Small intestine (tissue), 7 donors: ENCODE measurements around the gene GPATCH2. TPM values are rescaled to one million over a fixed set of nuclear protein-coding genes. Genes with fewer than 3 reads are reported as not detected.
"Not testable (repeated sequence)": the region's sequence is repeated elsewhere in the genome, so short reads cannot be mapped to it uniquely, and the experiment has no call there.

Experiments
- DNase-seq, 2 donors: peaks; one replicate each; pipeline versions ENCODE4 v3.0.0 to v3.0.0-alpha.2; 2013
- FAIRE-seq: peaks from 2 replicates; lab custom pipeline; 2012; peaks lifted over from hg19 to GRCh38; lab: Jason Lieb, UNC
- H3K27ac ChIP-seq, 3 donors: one replicate each; pipeline ENCODE4 v1.5.1; 2013; ENCODE audit warnings: low read length in 2 of 3, mild to moderate bottlenecking in 2 of 3, control low read depth in 1 of 3, inconsistent platforms in 1 of 3, low read depth in 1 of 3, moderate library complexity in 1 of 3
- H3K27me3 ChIP-seq, 3 donors: one replicate each; pipeline ENCODE4 v1.6.1; 2013; ENCODE audit warnings: low read length in 3 of 3, inconsistent platforms in 1 of 3; ENCODE audit not compliant: control insufficient read depth in 3 of 3, insufficient read depth in 3 of 3
- H3K36me3 ChIP-seq, 3 donors: one replicate each; pipeline ENCODE4 v1.6.1; 2013; ENCODE audit warnings: low read length in 3 of 3, inconsistent platforms in 1 of 3, low read depth in 1 of 3, mild to moderate bottlenecking in 1 of 3, moderate library complexity in 1 of 3; ENCODE audit not compliant: control insufficient read depth in 3 of 3, insufficient read depth in 2 of 3
- H3K4me1 ChIP-seq, 3 donors: one replicate each; pipeline ENCODE4 v1.6.1; 2013; ENCODE audit warnings: low read length in 2 of 3, inconsistent platforms in 1 of 3, low read depth in 1 of 3, mild to moderate bottlenecking in 1 of 3, moderate library complexity in 1 of 3; ENCODE audit not compliant: control insufficient read depth in 3 of 3, insufficient read depth in 2 of 3
- H3K4me3 ChIP-seq, 3 donors: one replicate each; pipeline ENCODE4 v1.5.1; 2013; ENCODE audit warnings: low read length in 3 of 3, control low read depth in 1 of 3, inconsistent platforms in 1 of 3, low read depth in 1 of 3, mild to moderate bottlenecking in 1 of 3, moderate library complexity in 1 of 3
- H3K9me3 ChIP-seq, 2 donors: one replicate each; pipeline ENCODE4 v1.6.1; 2013; ENCODE audit warnings: low read depth in 1 of 2, low read length in 1 of 2; ENCODE audit not compliant: control insufficient read depth in 2 of 2, insufficient read depth in 1 of 2
- WGBS, 3 donors: extraction: QIAGEN DNeasy Blood & Tissue Kit; methylation state at CpG; one replicate each; pipeline ENCODE4 v1.1.7; 2013; 5-methylcytosine and 5-hydroxymethylcytosine counted together
- polyA plus RNA-seq, 4 donors: library from polyadenylated mRNA; stranded (reverse) in 3 of 4; unstranded in 1 of 4; fragments of 200-250 nt in 3 of 4; fragments of 120-200 nt in 1 of 4; gene quantifications; one replicate each; pipeline versions ENCODE4 v1.2.1 to v1.2.3, GENCODE V29; 2013
- donor health status: healthy with polysubstance abuse.
- donor health status: control.
- donor health status: control.
- donor health status: Bipolar disorder and iron deficiency.
- donor health status: healthy.

GPATCH2 gene
- polyA plus RNA-seq, 4 donors: 2.7 to 21.9 (median 5.6) TPM

DNA sequence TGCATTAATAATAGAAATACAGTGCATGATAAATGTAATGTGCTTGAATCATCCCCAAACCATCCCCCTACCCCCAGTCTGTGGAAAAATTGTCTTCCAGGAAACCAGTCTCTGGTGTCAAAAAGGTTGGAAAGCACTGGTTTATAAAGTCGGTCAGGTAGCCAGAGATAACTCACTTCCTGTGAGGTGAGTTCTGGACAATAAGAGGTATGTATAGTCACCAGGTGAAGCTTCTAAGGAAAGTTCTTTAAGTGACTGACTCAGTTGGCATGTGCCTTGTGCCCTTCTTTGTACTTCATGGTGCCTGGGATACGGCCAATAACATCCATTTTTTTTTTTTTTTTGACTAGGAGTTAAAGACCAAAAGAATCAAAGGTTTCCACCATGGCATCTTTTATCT is 103.7 kb downstream of the GPATCH2 start:
- FAIRE-seq: no peak
- Histone ChIP-seq H3K27me3 (no peaks in the 10 kb centered on the region), H3K27ac (no peak overlapping the region), H3K9me3 (peaks cover 0 to 6% of the 10 kb centered on the region in 2 donors), H3K4me1 (no peaks in the 10 kb centered on the region), H3K36me3 (no peaks in the 10 kb centered on the region), H3K4me3 (no peak overlapping the region)
- 95 to 97% (median 97%) methylated on average over 2 of the region's 2 CpGs for WGBS, 3 donors
- DNase-seq: no peak

DNA sequence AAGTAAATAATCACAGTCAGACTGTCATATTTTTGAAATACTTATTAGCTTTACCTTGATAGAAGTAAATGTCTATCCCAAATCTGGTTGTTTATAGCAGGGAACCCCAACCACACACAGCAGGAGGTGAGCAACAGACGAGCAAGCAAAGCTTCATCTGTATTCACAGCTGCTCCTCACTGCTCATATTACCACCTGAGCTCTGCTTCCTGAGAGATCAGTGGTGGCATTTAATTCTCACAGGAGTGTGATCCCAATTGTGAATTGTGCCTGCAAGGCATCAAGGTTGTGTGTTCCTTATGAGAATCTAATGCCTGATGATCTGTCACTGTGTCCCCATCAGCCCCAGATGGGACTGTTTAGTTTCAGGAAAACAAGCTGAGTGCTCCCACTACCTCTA is 104.3 kb downstream of the GPATCH2 start:
- no peak overlapping the region for H3K4me3 ChIP-seq
- H3K4me1 ChIP-seq: no peaks in the 10 kb centered on the region
- H3K27me3 ChIP-seq: no peaks in the 10 kb centered on the region
- H3K36me3 ChIP-seq: no peaks in the 10 kb centered on the region
- peaks cover 0 to 6% of the 10 kb centered on the region in 2 donors for H3K9me3 ChIP-seq
- WGBS, 3 donors: 93 to 96% (median 95%) methylated on average over 1 of the region's 1 CpG
- no peak overlapping the region for H3K27ac ChIP-seq
- DNase-seq (no peak), FAIRE-seq (no peak)

DNA sequence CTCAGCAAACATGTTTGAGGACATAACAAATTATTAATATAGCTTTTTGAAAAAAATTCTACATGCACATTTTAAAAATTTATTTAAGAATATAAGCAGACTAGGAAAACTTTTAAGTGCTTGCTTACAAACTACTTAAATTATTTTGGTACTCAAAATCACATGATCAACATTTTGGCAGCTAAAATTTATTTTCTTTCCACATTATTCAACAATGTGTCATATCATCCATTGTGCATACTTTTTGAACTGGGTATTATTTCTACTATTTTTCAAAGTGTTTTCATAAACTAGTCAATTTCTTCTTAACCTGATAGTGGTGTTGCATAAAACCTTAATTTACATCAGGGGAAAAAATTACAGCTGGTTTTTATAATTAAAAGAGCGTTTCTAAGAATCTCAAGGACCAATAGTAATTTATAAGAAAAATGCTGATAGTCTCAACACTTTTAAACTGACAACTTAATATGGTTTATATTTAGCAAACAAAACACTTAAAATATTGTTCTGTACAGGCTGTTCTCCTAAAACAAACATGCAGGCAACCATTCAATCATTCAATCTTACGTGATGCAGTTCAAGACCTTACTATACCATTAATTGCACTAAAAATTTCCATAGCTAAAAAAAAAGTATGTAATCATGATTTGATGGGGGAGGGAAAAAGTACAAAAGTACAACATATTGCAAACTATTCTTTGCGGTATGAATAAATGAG is 105.0 kb downstream of the GPATCH2 start:
- DNase-seq (no peak), FAIRE-seq (no peak)
- no peaks in the 10 kb centered on the region for H3K27me3 ChIP-seq
- 79 to 91% (median 89%) methylated on average over 3 of the region's 3 CpGs for WGBS, 3 donors
- H3K4me3 ChIP-seq: no peak overlapping the region
- peaks cover 0 to 6% of the 10 kb centered on the region in 2 donors for H3K9me3 ChIP-seq
- no peak overlapping the region for H3K27ac ChIP-seq
- no peaks in the 10 kb centered on the region for H3K36me3 ChIP-seq
- H3K4me1 ChIP-seq: no peaks in the 10 kb centered on the region

DNA sequence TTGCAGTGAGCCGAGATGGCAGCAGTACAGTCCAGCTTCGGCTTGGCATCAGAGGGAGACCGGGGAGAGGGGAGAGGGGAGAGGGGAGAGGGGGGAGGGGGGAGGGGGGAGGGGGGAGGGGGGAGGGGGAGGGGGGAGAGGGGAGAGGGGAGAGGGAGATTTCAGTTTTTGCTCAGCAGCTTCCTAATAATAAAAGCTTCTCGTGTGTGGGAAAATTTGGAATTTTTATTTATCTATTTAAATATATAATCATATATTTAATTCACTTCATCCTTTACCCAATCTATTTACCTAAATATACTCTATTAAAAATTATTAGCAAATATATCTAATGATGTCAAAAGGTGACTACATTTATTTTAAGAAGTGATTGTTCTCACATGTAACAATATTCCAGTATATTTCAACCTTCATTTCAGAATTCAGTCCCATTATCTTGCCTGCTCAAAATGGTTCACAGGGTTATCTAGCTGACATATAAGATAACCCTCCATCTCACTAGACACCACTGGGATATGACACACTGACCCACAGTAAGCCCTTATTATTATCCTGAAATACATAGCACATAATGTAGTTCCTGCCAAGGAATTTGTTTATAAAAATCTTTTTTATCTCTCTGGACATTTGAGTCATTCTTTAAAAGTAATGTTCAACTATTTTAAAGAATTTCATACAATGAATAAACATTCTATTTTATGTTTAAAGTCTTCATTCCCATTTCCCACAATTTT is 105.9 kb downstream of the GPATCH2 start:
- Histone ChIP-seq H3K27me3 (no peaks in the 10 kb centered on the region), H3K27ac (no peak overlapping the region), H3K36me3 (no peaks in the 10 kb centered on the region), H3K4me1 (no peaks in the 10 kb centered on the region), H3K9me3 (peaks cover 0 to 6% of the 10 kb centered on the region in 2 donors), H3K4me3 (no peak overlapping the region)
- FAIRE-seq (no peak), DNase-seq (no peak)
- 95 to 100% (median 95%) methylated on average over 1 to 3 of the region's 4 CpGs for WGBS, 3 donors

DNA sequence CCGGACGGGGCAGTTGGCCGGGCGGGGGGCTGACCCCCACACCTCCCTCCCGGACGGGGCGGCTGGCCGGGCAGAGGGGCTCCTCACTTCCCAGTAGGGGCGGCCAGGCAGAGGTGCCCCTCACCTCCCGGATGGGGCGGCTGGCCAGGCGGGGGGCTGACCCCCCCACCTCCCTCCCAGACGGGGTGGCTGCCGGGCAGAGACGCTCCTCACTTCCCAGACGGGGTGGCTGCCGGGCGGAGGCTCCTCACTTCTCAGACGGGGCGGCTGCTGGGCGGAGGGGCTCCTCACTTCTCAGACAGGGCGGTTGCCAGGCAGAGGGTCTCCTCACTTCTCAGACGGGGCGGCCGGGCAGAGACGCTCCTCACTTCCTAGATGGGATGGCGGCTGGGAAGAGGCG is 107.0 kb downstream of the GPATCH2 start:
- not testable (repeated sequence) for H3K9me3 ChIP-seq, H3K4me3 ChIP-seq, FAIRE-seq, H3K27me3 ChIP-seq, H3K27ac ChIP-seq, DNase-seq, H3K4me1 ChIP-seq, H3K36me3 ChIP-seq
- 93 to 100% (median 95%) methylated on average over 2 to 26 of the region's 28 CpGs for WGBS, 3 donors

DNA sequence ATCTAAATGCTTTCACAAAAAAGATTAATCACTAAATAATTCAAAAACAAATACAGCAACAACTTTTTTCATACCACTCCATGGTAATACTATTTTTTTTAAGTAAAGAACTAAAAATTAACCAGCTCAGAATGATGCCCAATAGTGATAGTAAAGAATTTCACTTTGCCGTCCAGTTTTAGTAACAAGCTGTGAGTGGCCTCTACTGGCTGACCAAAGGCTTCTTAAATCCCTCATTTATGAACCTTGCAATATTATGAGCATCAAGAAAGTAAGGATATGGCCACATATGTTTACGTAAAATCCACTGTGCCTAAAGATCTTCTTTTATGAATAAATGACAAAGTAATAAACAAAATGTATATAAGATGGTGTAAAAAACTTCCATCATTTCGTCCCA is 108.6 kb downstream of the GPATCH2 start:
- Histone ChIP-seq H3K4me1 (no peaks in the 10 kb centered on the region), H3K4me3 (no peak overlapping the region), H3K36me3 (no peaks in the 10 kb centered on the region), H3K27ac (no peak overlapping the region), H3K9me3 (peaks cover 0 to 6% of the 10 kb centered on the region in 2 donors), H3K27me3 (no peaks in the 10 kb centered on the region)
- DNase-seq: no peak
- WGBS, 3 donors: 93 to 97% (median 95%) methylated on average over 3 of the region's 3 CpGs
- no peak for FAIRE-seq

DNA sequence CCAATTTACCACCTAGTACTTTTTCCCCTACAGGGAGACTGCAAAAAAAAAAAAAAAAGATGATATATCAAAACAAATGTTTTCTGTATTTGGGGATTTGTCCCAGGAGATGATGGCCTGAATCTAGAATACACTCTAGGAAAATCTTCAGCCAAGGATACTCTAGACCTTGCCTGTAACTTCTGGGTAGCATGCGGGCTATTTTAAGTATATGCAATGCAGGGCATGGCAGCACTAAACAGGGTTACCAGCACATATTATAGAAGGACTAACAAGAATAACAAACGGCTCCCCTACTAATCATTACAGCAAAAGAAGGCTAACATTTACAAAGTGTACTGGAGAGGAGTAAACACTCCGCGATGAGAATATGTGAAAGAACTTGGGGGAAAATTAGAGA is 109.6 kb downstream of the GPATCH2 start:
- Histone ChIP-seq H3K4me1 (no peaks in the 10 kb centered on the region), H3K9me3 (no peaks in the 10 kb centered on the region), H3K27ac (no peak overlapping the region), H3K36me3 (no peaks in the 10 kb centered on the region), H3K27me3 (no peaks in the 10 kb centered on the region), H3K4me3 (no peak overlapping the region)
- FAIRE-seq: no peak
- DNase-seq: no peak
- 89 to 98% (median 92%) methylated on average over 4 of the region's 4 CpGs for WGBS, 3 donors

DNA sequence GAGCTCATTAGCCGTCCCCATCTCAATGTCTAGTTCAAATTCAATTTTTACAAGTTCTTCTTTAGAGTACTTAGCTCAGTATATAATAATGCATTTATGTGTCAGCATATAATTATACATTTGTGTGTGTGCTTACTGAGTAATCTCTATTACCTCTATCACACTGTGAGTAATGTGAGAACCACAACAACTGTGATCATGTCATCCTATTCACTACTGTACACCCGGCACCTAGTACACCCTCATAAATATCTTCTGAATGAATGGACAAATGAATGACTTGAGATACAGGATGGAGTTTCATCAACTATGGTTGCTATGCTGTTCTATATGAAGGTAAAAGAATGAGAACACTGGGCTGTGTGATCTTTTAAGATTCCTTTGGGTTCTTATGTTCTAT is 124.0 kb downstream of the GPATCH2 start:
- Histone ChIP-seq H3K4me3 (no peak overlapping the region), H3K27ac (no peak overlapping the region), H3K36me3 (peaks cover 0 to 3% (median 0%) of the 10 kb centered on the region in 3 donors), H3K9me3 (no peaks in the 10 kb centered on the region), H3K27me3 (no peaks in the 10 kb centered on the region), H3K4me1 (no peaks in the 10 kb centered on the region)
- 84 to 94% (median 89%) methylated on average over 2 of the region's 2 CpGs for WGBS, 3 donors
- no peak for FAIRE-seq
- no peak for DNase-seq
